WTC11 (cell line): ENCODE data around the gene FBXL7. TPM values are rescaled to one million over a fixed set of nuclear protein-coding genes. Genes with fewer than 3 reads are reported as not detected.

Experiments used
- ATAC-seq: fragments of 200-7000 bp; cut with Tn5 transposase; 2 replicates; pipeline ENCODE4 v1.10.0; 2021; ENCODE audit warnings: mild to moderate bottlenecking, moderate library complexity
- CTCF ChIA-PET: fragments of 300-600 bp; sonication (Branson Sonifier 250); formaldehyde crosslinking; loops from one replicate; lab custom pipeline; 2021; ENCODE audit warnings: antibody characterized with exemption; lab: Charles Lee
- POLR2A ChIA-PET: fragments of 350-600 bp; sonication (Branson Sonifier 250); formaldehyde crosslinking; loops from one replicate; lab custom pipeline; 2021; ENCODE audit warnings: antibody characterized with exemption; lab: Charles Lee
- DNase-seq: peaks from one replicate; pipeline ENCODE4 v3.0.0; 2021; ENCODE audit warnings: low spot score
- H3K27ac Mint-ChIP-seq: 2 replicates; pipeline ENCODE4 v1.8.0; 2021; ENCODE audit warnings: mixed read lengths
- H3K27me3 Mint-ChIP-seq: 2 replicates; pipeline ENCODE4 v1.8.0; 2021; ENCODE audit warnings: low read depth, mild to moderate bottlenecking, moderate library complexity, mixed read lengths
- H3K36me3 Mint-ChIP-seq: 2 replicates; pipeline ENCODE4 v1.8.0; 2021; ENCODE audit warnings: mixed read lengths
- H3K4me1 Mint-ChIP-seq: 2 replicates; pipeline ENCODE4 v1.8.0; 2022; ENCODE audit warnings: mixed read lengths
- H3K4me3 Mint-ChIP-seq: 2 replicates; pipeline ENCODE4 v1.8.0; 2021; ENCODE audit warnings: mild to moderate bottlenecking, moderate library complexity, mixed read lengths
- H3K9me3 Mint-ChIP-seq: 2 replicates; pipeline ENCODE4 v1.8.0; 2021; ENCODE audit warnings: mixed read lengths
- CBFB ChIP-seq: sonication (generic); formaldehyde crosslinking; IDR thresholded peaks from 2 replicates; pipeline ENCODE4 v1.8.1; 2022; ENCODE audit warnings: mild to moderate bottlenecking, low read depth, missing genetic modification reagents
- GTF2I ChIP-seq: fragments of 250-450 bp; sonication (Bioruptor Pico); conservative IDR thresholded peaks from 2 replicates; pipeline ENCODE4 v1.4.0; 2021; ENCODE audit warnings: mild to moderate bottlenecking
- HMGA2 ChIP-seq: fragments of 250-450 bp; sonication (Bioruptor Pico); IDR thresholded peaks from 2 replicates; pipeline ENCODE4 v1.4.0; 2021; ENCODE audit warnings: mild to moderate bottlenecking, moderate library complexity
- KAT7 ChIP-seq: sonication (generic); formaldehyde crosslinking; IDR thresholded peaks from 2 replicates; pipeline ENCODE4 v1.8.1; 2023; ENCODE audit warnings: missing genetic modification reagents, mild to moderate bottlenecking, borderline replicate concordance
- NFATC4 ChIP-seq: fragments of 250-450 bp; sonication (Bioruptor Pico); IDR thresholded peaks from 2 replicates; pipeline ENCODE4 v1.9.0; 2021; ENCODE audit warnings: mild to moderate bottlenecking
- NR1H2 ChIP-seq: sonication (generic); formaldehyde crosslinking; IDR thresholded peaks from 2 replicates; pipeline ENCODE4 v1.9.0; 2021; ENCODE audit warnings: mild to moderate bottlenecking, moderate library complexity, missing genetic modification reagents
- NR3C1 ChIP-seq: sonication (generic); formaldehyde crosslinking; conservative IDR thresholded peaks from 2 replicates; pipeline ENCODE4 v1.8.1; 2023; ENCODE audit warnings: low read depth, mild to moderate bottlenecking, missing genetic modification reagents
- PRRX2 ChIP-seq: fragments of 250-450 bp; sonication (Bioruptor Pico); IDR thresholded peaks from 2 replicates; pipeline ENCODE4 v1.8.0; 2021; ENCODE audit warnings: mild to moderate bottlenecking
- RELA ChIP-seq: sonication (generic); formaldehyde crosslinking; IDR thresholded peaks from 2 replicates; pipeline ENCODE4 v1.8.1; 2022; ENCODE audit warnings: missing genetic modification reagents, mild to moderate bottlenecking, borderline replicate concordance
- SP1 ChIP-seq: sonication (generic); formaldehyde crosslinking; conservative IDR thresholded peaks from 2 replicates; pipeline ENCODE4 v1.8.1; 2022; ENCODE audit warnings: missing genetic modification reagents
- TCF7 ChIP-seq: sonication (generic); formaldehyde crosslinking; IDR thresholded peaks from 2 replicates; pipeline ENCODE4 v1.8.0; 2022; ENCODE audit warnings: mild to moderate bottlenecking, low read depth, missing genetic modification reagents, moderate library complexity
- ZNF138 ChIP-seq: sonication (generic); formaldehyde crosslinking; conservative IDR thresholded peaks from 2 replicates; pipeline ENCODE4 v1.8.1; 2022; ENCODE audit warnings: mild to moderate bottlenecking, moderate library complexity, missing genetic modification reagents
- ZNF219 ChIP-seq: sonication (generic); formaldehyde crosslinking; IDR thresholded peaks from 2 replicates; pipeline ENCODE4 v1.8.0; 2023; ENCODE audit warnings: missing genetic modification reagents, mild to moderate bottlenecking, borderline replicate concordance
- ZNF263 ChIP-seq: sonication (generic); formaldehyde crosslinking; IDR thresholded peaks from 2 replicates; pipeline ENCODE4 v1.8.1; 2022; ENCODE audit warnings: low read depth, mild to moderate bottlenecking, moderate library complexity, missing genetic modification reagents
- ZNF317 ChIP-seq: sonication (generic); formaldehyde crosslinking; IDR thresholded peaks from 2 replicates; pipeline ENCODE4 v1.8.1; 2023; ENCODE audit warnings: low read depth, mild to moderate bottlenecking, moderate library complexity, missing genetic modification reagents, borderline replicate concordance
- ZNF423 ChIP-seq: fragments of 250-450 bp; sonication (Bioruptor Pico); IDR thresholded peaks from 2 replicates; pipeline ENCODE4 v2.1.2; 2022; ENCODE audit warnings: mild to moderate bottlenecking, moderate library complexity
- total RNA-seq: library from RNA; stranded (reverse); gene quantifications from 3 replicates; pipeline ENCODE4 v1.2.3, GENCODE V29; 2021
- TF ChIP-seq, protein P1 (sequence below): sonication (generic); formaldehyde crosslinking; IDR thresholded peaks from 2 replicates; pipeline ENCODE4 v1.8.1; 2023; ENCODE audit warnings: mild to moderate bottlenecking, missing genetic modification reagents
- TF ChIP-seq, protein P2 (sequence below): sonication (generic); formaldehyde crosslinking; IDR thresholded peaks from 2 replicates; pipeline ENCODE4 v1.8.0; 2023; ENCODE audit warnings: missing genetic modification reagents, mild to moderate bottlenecking, borderline replicate concordance
- TF ChIP-seq, protein P3 (sequence below): fragments of 250-450 bp; sonication (Bioruptor Pico); IDR thresholded peaks from 2 replicates; pipeline ENCODE4 v1.8.0; 2021; ENCODE audit warnings: mild to moderate bottlenecking
- TF ChIP-seq, protein P4 (sequence below): sonication (generic); formaldehyde crosslinking; IDR thresholded peaks from 2 replicates; pipeline ENCODE4 v1.8.0; 2023; ENCODE audit warnings: missing genetic modification reagents
- TF ChIP-seq, protein P5 (sequence below): fragments of 250-450 bp; sonication (Bioruptor Pico); IDR thresholded peaks from 2 replicates; pipeline ENCODE4 v2.1.2; 2022; ENCODE audit warnings: mild to moderate bottlenecking, moderate library complexity

FBXL7 gene
- total RNA-seq, 1 experiment from 2014 or later: 13.8 TPM

DNA sequence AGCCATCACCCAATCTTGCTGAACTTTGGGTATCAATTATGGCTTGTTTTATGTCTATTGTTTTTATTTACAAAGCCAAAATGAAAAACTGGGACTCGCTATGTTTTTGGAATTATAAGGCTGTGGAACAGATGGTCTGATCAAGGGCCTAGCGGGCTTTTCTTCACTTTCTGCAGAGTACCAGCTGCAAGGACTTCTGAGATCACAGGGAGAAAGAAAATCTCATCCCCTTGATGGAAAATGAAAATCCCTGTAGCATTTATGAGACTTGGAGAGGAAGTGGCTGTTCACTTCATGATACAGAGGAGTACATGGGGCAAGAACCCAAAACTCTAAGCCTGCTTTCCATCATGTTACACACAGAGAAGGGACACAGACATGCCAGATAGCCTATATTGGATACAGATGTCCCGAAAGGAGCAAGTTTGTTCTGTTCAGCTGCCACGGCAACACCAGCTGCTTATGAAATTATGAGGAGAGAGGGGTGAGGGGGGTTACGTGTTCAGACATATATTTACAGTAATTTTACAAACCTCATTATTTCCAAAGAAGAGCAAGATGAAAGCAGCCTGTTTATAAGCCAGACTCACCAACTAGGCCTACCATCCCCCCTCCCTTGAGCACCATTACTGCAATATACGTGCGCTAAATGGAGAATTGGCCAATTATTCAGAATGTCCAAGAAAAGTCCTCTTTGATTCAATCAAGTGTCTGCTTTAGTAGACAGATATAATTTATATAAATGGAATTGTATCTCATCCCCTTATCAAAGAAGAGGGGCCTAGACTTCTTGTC is 459.6 kb downstream of the FBXL7 start:
- ChIA-PET CTCF (no interaction called here), POLR2A (no interaction called here)
- H3K9me3 Mint-ChIP-seq: peaks cover 5% of the 10 kb centered on the region; the same call in 1 of the 2 replicates
- H3K36me3 Mint-ChIP-seq: no peaks in the 10 kb centered on the region
- DNase-seq: no peak
- H3K4me3 Mint-ChIP-seq: no peak overlapping the region
- no peak for ATAC-seq
- no peak overlapping the region for H3K27ac Mint-ChIP-seq
- TF ChIP-seq, protein P1, sequence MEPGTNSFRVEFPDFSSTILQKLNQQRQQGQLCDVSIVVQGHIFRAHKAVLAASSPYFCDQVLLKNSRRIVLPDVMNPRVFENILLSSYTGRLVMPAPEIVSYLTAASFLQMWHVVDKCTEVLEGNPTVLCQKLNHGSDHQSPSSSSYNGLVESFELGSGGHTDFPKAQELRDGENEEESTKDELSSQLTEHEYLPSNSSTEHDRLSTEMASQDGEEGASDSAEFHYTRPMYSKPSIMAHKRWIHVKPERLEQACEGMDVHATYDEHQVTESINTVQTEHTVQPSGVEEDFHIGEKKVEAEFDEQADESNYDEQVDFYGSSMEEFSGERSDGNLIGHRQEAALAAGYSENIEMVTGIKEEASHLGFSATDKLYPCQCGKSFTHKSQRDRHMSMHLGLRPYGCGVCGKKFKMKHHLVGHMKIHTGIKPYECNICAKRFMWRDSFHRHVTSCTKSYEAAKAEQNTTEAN (CRISPR knock-in tag): no peak
- TF ChIP-seq HMGA2 (CRISPR knock-in tag) (no peak), ZNF317 (CRISPR knock-in tag) (no peak), SP1 (CRISPR knock-in tag) (no peak)
- H3K4me1 Mint-ChIP-seq: no peaks in the 10 kb centered on the region
- H3K27me3 Mint-ChIP-seq: no peaks in the 10 kb centered on the region; the same call in 1 of the 2 replicates

DNA sequence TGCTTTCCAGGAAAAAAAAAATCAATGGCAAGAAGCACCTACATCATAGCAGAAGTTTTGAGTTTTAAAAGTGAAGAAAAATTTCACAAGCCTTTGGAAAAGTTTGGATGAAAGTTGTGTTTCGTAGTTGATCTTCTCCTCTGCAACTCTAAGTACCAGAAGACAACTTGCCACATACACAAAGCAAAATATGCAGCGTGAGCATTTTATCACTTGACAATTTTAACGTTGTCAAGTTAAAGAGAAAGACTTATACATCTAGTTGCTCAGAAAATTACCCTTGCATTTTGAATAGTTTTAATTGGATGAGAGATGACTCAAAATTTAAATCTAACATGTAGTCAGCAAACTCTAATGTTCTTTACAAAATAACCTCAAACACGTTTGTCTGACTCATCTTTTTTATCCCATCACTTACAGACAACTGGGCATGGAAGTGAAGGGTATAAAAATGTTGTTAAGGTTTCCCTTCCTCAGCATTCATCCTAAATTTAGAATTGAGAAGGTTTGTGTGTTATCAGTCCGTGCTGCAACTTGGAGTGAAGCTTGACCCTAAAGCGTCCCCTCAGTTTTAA is 466.2 kb downstream of the FBXL7 start:
- Mint-ChIP-seq H3K27me3 (no peaks in the 10 kb centered on the region), H3K4me1 (no peaks in the 10 kb centered on the region)
- DNase-seq: no peak
- CTCF ChIA-PET: no interaction called here
- TF ChIP-seq, protein P2, sequence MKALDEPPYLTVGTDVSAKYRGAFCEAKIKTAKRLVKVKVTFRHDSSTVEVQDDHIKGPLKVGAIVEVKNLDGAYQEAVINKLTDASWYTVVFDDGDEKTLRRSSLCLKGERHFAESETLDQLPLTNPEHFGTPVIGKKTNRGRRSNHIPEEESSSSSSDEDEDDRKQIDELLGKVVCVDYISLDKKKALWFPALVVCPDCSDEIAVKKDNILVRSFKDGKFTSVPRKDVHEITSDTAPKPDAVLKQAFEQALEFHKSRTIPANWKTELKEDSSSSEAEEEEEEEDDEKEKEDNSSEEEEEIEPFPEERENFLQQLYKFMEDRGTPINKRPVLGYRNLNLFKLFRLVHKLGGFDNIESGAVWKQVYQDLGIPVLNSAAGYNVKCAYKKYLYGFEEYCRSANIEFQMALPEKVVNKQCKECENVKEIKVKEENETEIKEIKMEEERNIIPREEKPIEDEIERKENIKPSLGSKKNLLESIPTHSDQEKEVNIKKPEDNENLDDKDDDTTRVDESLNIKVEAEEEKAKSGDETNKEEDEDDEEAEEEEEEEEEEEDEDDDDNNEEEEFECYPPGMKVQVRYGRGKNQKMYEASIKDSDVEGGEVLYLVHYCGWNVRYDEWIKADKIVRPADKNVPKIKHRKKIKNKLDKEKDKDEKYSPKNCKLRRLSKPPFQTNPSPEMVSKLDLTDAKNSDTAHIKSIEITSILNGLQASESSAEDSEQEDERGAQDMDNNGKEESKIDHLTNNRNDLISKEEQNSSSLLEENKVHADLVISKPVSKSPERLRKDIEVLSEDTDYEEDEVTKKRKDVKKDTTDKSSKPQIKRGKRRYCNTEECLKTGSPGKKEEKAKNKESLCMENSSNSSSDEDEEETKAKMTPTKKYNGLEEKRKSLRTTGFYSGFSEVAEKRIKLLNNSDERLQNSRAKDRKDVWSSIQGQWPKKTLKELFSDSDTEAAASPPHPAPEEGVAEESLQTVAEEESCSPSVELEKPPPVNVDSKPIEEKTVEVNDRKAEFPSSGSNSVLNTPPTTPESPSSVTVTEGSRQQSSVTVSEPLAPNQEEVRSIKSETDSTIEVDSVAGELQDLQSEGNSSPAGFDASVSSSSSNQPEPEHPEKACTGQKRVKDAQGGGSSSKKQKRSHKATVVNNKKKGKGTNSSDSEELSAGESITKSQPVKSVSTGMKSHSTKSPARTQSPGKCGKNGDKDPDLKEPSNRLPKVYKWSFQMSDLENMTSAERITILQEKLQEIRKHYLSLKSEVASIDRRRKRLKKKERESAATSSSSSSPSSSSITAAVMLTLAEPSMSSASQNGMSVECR (CRISPR knock-in tag): no peak
- TF ChIP-seq ZNF423 (CRISPR knock-in tag) (no peak), ZNF138 (CRISPR knock-in tag) (no peak), NR1H2 (no peak), GTF2I (CRISPR knock-in tag) (no peak), NR3C1 (no peak), ZNF219 (CRISPR knock-in tag) (no peak), CBFB (CRISPR knock-in tag) (no peak), ZNF263 (CRISPR knock-in tag) (no peak), PRRX2 (no peak), NFATC4 (CRISPR knock-in tag) (no peak), KAT7 (CRISPR knock-in tag) (no peak), RELA (CRISPR knock-in tag) (no peak), HMGA2 (CRISPR knock-in tag) (no peak), TCF7 (CRISPR knock-in tag) (no peak), SP1 (CRISPR knock-in tag) (no peak)
- TF ChIP-seq, protein P3, sequence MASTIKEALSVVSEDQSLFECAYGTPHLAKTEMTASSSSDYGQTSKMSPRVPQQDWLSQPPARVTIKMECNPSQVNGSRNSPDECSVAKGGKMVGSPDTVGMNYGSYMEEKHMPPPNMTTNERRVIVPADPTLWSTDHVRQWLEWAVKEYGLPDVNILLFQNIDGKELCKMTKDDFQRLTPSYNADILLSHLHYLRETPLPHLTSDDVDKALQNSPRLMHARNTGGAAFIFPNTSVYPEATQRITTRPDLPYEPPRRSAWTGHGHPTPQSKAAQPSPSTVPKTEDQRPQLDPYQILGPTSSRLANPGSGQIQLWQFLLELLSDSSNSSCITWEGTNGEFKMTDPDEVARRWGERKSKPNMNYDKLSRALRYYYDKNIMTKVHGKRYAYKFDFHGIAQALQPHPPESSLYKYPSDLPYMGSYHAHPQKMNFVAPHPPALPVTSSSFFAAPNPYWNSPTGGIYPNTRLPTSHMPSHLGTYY: no peak
- TF ChIP-seq, protein P4, sequence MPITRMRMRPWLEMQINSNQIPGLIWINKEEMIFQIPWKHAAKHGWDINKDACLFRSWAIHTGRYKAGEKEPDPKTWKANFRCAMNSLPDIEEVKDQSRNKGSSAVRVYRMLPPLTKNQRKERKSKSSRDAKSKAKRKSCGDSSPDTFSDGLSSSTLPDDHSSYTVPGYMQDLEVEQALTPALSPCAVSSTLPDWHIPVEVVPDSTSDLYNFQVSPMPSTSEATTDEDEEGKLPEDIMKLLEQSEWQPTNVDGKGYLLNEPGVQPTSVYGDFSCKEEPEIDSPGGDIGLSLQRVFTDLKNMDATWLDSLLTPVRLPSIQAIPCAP: no peak
- TF ChIP-seq, protein P5, sequence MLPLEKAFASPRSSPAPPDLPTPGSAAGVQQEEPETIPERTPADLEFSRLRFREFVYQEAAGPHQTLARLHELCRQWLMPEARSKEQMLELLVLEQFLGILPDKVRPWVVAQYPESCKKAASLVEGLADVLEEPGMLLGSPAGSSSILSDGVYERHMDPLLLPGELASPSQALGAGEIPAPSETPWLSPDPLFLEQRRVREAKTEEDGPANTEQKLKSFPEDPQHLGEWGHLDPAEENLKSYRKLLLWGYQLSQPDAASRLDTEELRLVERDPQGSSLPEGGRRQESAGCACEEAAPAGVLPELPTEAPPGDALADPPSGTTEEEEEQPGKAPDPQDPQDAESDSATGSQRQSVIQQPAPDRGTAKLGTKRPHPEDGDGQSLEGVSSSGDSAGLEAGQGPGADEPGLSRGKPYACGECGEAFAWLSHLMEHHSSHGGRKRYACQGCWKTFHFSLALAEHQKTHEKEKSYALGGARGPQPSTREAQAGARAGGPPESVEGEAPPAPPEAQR (CRISPR knock-in tag): no peak
- TF ChIP-seq, all 79 proteins: peak for 0
- Mint-ChIP-seq H3K27ac (no peak overlapping the region), H3K36me3 (no peaks in the 10 kb centered on the region), H3K9me3 (no peaks in the 10 kb centered on the region), H3K4me3 (no peak overlapping the region)
- ATAC-seq: no peak
- POLR2A ChIA-PET: interaction anchor here (0.6 kb wide), 1 partner anchor 42 kb away, joined by 4 read pairs; no protein-coding TSS in a partner anchor
